K562 (cell line): Measurements from ENCODE around the gene FZD10.

Experiments used
- ELF2 ChIP-seq: fragments of 250-450 bp; sonication (Bioruptor Pico); IDR thresholded peaks from 2 replicates; pipeline ENCODE4 v1.5.0; 2021; ENCODE audit warnings: mild to moderate bottlenecking
- EP300 ChIP-seq: IDR thresholded peaks from 2 replicates; pipeline ENCODE4 v1.6.1; 2012; ENCODE audit warnings: low read length, improper control_type of control experiment
- ESRRA ChIP-seq: fragments of 450-650 bp; IDR thresholded peaks from 2 replicates; pipeline ENCODE4 v1.6.1; 2014; ENCODE audit warnings: low read depth, mild to moderate bottlenecking, moderate library complexity, borderline replicate concordance
- FOXK1 ChIP-seq: sonication (generic); formaldehyde crosslinking; IDR thresholded peaks from 2 replicates; pipeline ENCODE4 v1.8.0; 2022; ENCODE audit warnings: missing genetic modification reagents, mild to moderate bottlenecking, borderline replicate concordance
- JUNB ChIP-seq: fragments of 450-650 bp; formaldehyde crosslinking; conservative IDR thresholded peaks from 2 replicates; pipeline ENCODE4 v1.4.0; 2020; ENCODE audit warnings: mild to moderate bottlenecking
- KDM1A ChIP-seq, 2 experiments: fragments of 450-650 bp; IDR thresholded peaks; 2 replicates each; pipeline ENCODE4 v1.6.1; 2016; ENCODE audit warnings: mild to moderate bottlenecking in 2 of 2
- KHSRP ChIP-seq: fragments of 450-650 bp; IDR thresholded peaks from 2 replicates; pipeline ENCODE4 v1.6.1; 2017
- NEUROD1 ChIP-seq: fragments of 150-350 bp; IDR thresholded peaks from 2 replicates; pipeline ENCODE4 v1.6.1; 2014; ENCODE audit warnings: borderline replicate concordance, low read length, low read depth; ENCODE audit not compliant: partially characterized antibody
- POLR2A ChIP-seq: fragments of 450-650 bp; conservative IDR thresholded peaks from 2 replicates; pipeline ENCODE4 v1.6.1; 2016
- SMAD4 ChIP-seq: fragments of 250-450 bp; sonication (Bioruptor Pico); conservative IDR thresholded peaks from 2 replicates; pipeline ENCODE4 v1.8.0; 2021; ENCODE audit warnings: inconsistent platforms, mild to moderate bottlenecking, moderate library complexity
- TEAD4 ChIP-seq, 2 experiments: sonication (generic) in 1 of 2; formaldehyde crosslinking in 1 of 2; IDR thresholded peaks; 2 replicates each; pipeline versions ENCODE4 v1.6.1 to v1.8.0; 2012 to 2022; ENCODE audit warnings: borderline replicate concordance in 1 of 2, inconsistent platforms in 1 of 2, low read length in 1 of 2, mild to moderate bottlenecking in 1 of 2, missing genetic modification reagents in 1 of 2
- TF ChIP-seq, protein P1 (sequence below), 3 experiments: IDR thresholded peaks in 2 of 3; conservative IDR thresholded peaks in 1 of 3; 2 replicates each; pipeline ENCODE4 v1.5.1; 2011 to 2012; ENCODE audit warnings: low read length in 3 of 3, mild to moderate bottlenecking in 3 of 3, control low read depth in 2 of 3, improper control_type of control experiment in 1 of 3, inconsistent platforms in 1 of 3, low read depth in 1 of 3, mixed read lengths in 1 of 3, moderate library complexity in 1 of 3; ENCODE audit not compliant: insufficient read depth in 2 of 3
- TF ChIP-seq, protein P2 (sequence below), 2 experiments: fragments of 450-650 bp in 1 of 2; sonication (generic) in 1 of 2; formaldehyde crosslinking; conservative IDR thresholded peaks; 2 replicates each; pipeline versions ENCODE4 v1.4.0 to v1.8.1; 2020 to 2022; ENCODE audit warnings: mild to moderate bottlenecking in 1 of 2, missing genetic modification reagents in 1 of 2
- TF ChIP-seq, protein P3 (sequence below): sonication (generic); formaldehyde crosslinking; IDR thresholded peaks from 2 replicates; pipeline ENCODE4 v1.8.1; 2022; ENCODE audit warnings: missing genetic modification reagents

- TF ChIP-seq, protein P1, sequence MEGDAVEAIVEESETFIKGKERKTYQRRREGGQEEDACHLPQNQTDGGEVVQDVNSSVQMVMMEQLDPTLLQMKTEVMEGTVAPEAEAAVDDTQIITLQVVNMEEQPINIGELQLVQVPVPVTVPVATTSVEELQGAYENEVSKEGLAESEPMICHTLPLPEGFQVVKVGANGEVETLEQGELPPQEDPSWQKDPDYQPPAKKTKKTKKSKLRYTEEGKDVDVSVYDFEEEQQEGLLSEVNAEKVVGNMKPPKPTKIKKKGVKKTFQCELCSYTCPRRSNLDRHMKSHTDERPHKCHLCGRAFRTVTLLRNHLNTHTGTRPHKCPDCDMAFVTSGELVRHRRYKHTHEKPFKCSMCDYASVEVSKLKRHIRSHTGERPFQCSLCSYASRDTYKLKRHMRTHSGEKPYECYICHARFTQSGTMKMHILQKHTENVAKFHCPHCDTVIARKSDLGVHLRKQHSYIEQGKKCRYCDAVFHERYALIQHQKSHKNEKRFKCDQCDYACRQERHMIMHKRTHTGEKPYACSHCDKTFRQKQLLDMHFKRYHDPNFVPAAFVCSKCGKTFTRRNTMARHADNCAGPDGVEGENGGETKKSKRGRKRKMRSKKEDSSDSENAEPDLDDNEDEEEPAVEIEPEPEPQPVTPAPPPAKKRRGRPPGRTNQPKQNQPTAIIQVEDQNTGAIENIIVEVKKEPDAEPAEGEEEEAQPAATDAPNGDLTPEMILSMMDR (IDR thresholded peaks at IDR 0.05 in 2 of 3, conservative IDR thresholded peaks at IDR 0.05 in 1 of 3; ENCODE audit: insufficient read depth in 2 of 3, low read depth in 1 of 3, low read length in 3 of 3): no peak
- TF ChIP-seq NEUROD1 (no peak), ELF2 (no peak), EP300 (no peak), ESRRA (no peak), TEAD4 (IDR thresholded peaks at IDR 0.05; ENCODE audit: low read length) (no peak), TEAD4 (CRISPR knock-in tag; IDR thresholded peaks at IDR 0.05; ENCODE audit: borderline replicate concordance) (no peak), FOXK1 (CRISPR knock-in tag) (no peak), KDM1A (IDR thresholded peaks at IDR 0.05) (no peak), SMAD4 (CRISPR knock-in tag) (no peak), JUNB (CRISPR knock-in tag) (no peak), POLR2A (no peak), KHSRP (no peak)
- TF ChIP-seq, protein P2, sequence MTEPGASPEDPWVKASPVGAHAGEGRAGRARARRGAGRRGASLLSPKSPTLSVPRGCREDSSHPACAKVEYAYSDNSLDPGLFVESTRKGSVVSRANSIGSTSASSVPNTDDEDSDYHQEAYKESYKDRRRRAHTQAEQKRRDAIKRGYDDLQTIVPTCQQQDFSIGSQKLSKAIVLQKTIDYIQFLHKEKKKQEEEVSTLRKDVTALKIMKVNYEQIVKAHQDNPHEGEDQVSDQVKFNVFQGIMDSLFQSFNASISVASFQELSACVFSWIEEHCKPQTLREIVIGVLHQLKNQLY (CRISPR knock-in tag; conservative IDR thresholded peaks at IDR 0.05): no peak
- TF ChIP-seq, protein P3, sequence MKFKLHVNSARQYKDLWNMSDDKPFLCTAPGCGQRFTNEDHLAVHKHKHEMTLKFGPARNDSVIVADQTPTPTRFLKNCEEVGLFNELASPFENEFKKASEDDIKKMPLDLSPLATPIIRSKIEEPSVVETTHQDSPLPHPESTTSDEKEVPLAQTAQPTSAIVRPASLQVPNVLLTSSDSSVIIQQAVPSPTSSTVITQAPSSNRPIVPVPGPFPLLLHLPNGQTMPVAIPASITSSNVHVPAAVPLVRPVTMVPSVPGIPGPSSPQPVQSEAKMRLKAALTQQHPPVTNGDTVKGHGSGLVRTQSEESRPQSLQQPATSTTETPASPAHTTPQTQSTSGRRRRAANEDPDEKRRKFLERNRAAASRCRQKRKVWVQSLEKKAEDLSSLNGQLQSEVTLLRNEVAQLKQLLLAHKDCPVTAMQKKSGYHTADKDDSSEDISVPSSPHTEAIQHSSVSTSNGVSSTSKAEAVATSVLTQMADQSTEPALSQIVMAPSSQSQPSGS: no peak
These were observed 8.3 kb downstream of the FZD10 start for GRCh38 chr12:130170611-130171010.
